GDM1 (cell line): ENCODE results near the gene DENR.
"Not testable (repeated sequence)": the region's sequence is repeated elsewhere in the genome, so short reads cannot be mapped to it uniquely, and the experiment has no call there.

Experiments
- DNase-seq: peaks from one replicate; lab custom pipeline; 2025; lab: John Stamatoyannopoulos, UW

DENR gene, protein sequence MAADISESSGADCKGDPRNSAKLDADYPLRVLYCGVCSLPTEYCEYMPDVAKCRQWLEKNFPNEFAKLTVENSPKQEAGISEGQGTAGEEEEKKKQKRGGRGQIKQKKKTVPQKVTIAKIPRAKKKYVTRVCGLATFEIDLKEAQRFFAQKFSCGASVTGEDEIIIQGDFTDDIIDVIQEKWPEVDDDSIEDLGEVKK

DNA sequence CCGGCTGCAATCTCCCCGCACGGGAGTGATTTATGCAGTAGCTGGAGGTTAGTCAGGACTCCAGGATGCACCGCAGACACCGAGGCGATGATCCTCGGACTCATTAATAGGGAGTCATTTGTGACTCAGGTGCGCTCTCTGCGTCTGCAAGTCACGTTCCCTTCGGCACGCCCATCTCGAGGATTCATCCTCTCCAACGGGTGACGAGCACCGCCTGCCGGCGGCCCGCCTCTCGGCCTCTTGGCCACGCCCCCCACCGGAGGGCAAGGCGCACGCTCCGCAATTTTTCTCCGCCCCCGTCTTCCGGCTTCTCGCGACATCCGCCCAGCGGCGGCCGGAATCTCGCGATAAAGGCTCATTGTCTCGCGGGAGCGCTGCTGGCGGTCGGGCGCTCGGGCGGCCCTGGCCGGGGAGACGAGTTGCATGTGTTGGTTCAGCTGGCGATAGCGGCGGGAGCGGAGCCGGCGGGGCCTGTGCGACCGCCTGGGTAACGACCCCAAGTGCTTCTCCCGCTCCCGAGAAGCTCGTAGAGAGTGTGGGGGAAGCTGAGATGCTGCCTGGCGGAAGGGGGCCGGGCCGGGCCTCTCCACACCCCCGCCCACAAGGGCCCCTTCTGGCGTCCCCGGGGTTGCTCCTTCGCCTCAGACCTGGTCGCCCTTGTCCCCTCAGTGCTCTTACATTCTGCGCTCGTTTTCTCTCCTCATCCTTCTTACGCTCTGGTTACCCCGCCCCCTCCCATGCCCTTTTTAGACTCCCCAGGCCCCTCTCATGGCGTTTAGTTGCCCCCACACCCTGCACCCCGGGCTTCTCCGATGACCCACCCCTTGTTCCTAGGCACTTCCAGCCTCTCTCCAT is at the start of gene DENR:
Gene DENR (plus strand): TSS at position 361 of the 855 bp plus-strand sequence. CDS start 878 bp downstream, outside the sequence.
- peak; percentile 95 for DNase-seq

DNA sequence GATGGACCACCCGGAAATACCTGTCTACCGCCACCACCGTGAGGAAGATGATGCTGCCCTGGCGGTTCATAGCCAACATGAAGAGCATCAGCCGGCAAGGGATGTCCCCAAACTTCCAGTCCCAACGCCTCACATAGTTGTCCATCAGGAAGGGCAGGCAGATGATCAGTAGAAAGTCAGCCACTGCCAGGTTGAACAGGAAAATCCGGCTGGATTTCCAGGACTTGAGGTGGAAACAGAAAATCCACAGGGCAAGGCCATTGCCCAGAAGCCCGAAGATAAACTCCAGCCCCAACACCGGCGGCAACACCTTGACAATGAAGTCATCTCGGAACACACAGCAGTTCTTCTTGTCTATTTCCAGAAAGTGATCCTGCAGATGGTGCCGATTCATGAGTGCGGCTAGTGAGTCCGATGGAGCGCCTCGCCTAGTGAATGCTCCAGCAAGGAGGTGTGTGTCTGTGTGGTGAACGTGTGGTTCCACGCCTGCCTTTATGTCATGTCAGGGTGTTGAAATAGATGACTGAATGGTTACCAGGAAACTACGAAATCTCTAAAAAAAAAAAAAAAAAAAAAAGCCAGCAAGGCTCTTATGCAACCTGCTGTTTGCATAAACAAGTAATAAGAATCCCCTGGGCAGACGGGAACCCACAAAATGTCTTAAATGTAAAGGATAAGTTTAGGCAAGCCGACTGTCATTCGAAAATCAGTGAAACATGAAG is 49.6 kb upstream of the DENR start, which contains the start of gene HCAR2:
Gene HCAR2 (minus strand): TSS at position 468 of the 722 bp plus-strand sequence. CDS start 74 bp downstream, at position 394.
- DNase-seq = not testable (repeated sequence)

DNA sequence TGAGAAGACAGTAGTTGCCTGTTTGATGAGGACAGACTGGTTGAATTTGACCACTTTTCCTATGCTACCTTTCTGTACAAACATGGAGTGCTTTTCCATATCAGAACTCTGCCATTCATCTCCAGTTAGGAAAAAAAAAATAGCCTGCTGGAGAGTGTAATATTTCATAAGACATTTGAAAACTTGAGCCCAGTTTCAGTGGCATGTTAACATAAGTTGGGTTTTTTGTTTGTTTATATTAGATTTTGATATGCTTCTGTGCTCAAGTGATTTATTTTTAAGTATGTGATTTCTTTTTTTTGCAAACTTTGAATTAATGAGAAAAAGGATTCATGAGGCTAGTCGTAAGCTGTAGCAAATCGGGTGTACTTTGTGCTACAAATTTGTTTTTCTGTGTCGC is 48.8 kb upstream of the DENR start:
- DNase-seq = not testable (repeated sequence)

DNA sequence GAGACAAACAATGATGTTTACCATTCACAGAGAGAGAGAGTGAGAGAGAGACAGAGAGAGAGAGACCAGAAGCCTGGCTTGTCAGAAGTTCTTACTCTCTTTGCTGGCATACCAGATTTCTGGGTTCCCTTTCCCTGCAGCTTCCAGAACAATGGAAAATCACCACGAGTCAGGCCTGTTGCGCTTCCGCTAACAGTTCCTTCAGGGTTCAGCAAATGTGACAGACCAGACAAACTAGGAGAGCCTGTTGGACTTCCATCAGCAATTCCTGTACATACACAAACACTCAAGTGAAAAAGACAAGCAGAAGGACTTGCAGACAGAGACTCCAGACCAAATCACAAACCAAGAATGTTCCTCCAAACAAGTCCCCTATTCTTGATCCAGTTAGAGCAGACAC is 43.3 kb upstream of the DENR start:
- DNase-seq = not testable (repeated sequence)

DNA sequence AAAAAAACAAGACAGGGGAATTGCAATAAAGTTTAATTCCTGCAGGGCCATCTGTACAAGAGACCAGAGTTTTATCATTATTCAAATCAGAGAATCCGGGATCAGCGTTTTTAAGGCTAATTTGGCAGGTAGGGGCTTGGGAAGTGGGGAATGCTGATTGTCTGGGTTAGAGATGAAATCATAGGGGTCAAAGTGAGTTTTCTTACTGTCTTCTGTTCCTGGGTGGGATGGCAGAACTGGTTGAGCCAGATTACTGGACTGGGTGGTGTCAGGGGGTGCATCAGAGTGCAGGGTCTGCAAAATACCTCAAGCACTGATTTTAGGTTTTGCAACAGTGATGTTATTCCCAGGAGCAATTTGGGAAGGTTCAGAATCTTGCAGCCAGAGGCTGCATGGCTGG is 42.3 kb upstream of the DENR start:
- DNase-seq = not testable (repeated sequence)

DNA sequence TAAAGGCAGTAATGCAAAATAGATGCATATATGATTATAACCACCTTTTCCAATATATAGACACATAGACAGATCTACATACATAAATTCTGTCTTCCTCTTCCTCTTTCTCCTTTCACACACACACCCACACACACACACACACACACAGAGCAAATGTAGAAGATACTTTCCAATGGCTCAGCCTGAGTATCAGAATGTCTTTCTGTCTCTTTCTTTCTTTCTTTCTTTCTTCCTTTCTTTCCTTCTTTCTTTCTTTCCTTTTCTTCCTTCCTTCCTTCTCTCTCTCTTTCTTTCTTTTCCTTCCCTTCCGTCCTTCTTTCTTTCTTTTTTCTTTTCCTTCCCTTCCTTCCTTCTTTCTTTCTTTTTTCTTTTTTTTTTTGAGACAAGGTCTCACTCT is 41.4 kb upstream of the DENR start:
- DNase-seq = peak; percentile 34

DNA sequence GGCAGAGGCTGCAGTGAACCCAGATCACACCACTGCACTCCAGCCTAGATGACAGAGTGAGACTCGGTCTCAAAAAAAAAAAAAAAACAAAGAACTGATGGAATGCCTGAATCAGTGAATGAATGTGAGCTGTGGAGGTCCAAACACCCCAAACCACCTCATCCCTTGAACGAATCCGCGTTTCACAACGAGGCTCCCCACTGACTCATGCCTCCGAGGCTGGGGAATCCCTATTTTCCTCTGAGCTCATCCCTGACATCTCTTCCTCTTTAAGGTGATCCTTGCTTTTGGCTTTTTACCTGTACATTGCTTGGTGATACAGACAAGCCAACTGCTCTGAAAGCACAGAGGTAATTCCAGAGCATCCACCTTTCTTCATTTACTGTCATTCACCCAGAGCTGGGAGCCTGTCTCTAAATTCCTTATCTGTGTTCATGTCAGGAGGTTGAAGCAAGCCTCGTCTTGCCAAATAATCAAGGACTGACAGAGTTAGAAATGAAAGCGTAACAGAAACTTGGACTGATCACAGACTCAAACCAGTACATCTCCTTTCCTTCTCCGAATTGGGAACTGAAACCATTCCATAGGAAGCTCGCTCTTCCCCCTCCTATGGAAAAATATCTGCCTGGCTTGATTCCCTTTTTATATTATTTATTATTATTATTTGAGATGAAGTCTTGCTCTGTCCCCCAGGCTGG is 39.0 kb upstream of the DENR start:
- not testable (repeated sequence) for DNase-seq

DNA sequence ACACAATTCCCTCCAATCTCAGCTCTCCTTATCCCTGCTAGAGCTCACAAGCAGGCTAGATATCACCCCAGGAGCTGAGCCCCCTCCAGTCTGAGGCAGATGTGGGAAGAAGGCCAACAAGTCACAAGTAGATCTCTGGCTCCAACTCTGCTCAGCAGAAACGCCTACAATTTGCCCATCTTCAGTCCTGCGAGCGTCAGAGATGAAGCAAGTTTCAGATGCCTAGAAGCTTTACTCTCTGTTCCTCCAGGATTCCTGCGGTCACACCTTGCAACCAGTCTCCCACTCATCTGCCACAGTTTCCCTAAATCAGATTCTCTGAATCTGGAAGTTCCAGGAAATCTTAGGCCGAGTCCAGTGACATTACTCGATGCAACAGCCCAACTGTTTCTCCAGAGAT is 37.4 kb upstream of the DENR start:
- not testable (repeated sequence) for DNase-seq

DNA sequence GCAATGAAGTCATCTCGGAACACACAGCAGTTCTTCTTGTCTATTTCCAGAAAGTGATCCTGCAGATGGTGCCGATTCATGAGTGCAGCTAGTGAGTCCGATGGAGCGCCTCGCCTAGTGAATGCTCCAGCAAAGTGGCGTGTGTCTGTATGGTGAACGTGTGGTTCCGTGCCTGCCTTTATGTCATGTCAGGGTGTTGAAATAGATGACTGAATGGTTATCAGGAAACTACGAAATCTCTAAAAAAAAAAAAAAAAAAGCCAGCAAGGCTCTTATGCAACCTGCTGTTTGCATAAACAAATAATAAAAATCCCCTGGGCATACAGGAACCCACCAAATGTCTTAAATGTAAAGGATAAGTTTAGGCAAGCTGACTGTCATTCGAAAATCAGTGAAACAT is 36.0 kb upstream of the DENR start, which contains the start of gene HCAR3:
Gene HCAR3 (minus strand): TSS at position 154 of the 400 bp plus-strand sequence. CDS start 74 bp downstream, at position 80.
- not testable (repeated sequence) for DNase-seq

DNA sequence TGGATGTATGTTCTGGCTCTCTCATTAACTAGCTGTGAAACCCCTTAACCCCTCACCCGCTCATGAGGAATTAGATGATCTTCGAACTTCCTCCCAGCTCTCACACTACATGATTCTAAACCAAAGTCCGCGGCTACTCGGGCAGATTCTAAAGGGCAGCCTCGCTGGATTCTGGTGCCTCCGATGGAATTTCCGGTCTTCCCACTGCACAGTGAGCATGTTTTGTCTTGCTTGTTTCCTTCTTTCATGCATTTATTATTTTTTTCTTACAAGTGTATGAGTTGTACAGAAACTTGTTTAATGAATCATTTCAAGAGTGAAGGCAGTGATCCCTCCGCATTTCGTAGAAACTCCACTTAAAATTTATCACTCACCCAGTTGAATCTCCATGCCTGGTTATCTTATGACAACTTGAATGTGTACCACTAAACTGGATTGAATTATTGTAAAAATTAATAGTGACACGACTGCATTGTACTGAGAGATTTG is 31.5 kb upstream of the DENR start:
- DNase-seq = no peak

DNA sequence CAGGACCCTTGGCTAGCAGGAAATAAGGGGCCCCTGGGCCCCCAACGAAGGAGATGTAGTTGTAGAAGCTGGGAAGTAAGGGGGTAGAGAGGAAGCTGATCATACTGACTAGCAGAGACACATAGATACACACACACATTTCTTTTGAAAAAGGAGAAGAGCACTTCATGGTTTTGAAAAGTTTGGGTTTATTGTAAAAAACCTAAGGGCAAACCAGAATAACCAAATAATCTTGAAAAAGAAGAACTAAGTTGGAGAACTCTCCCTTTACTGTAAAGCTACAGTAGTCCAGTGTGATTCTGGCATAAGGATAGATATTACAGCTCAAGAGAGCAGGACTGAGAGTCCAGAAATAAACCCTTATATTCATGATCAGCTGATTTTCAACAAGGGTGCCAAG is 30.2 kb upstream of the DENR start:
- DNase-seq = no peak

DNA sequence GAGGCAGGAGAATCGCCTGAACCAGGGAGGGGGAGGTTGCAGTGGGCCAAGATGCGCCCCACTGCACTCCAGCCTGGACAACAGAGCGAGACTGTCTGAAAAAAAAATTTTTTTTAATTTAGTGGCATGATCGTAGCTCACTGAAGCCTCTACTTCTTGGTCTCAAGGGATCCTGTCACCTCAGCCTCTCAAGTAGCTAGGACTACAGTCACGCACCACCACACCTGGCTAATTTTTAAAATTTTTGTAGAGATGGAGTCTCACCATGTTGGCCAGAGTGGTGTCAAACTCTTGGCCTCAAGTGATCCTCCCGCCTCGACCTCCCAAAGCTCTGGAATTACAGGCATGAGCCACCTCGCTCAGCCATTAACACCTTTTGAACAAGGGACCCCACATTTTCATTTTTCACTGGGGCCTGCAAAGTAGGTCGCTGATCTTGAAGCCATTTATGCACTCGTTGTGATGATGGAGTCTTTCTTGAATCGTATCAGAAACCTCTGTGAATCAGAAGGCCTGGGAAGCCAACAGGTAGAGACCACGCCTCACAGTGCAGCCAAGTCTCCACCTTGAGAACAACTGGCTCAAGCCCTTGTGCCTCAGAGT is 27.9 kb upstream of the DENR start:
- no peak for DNase-seq

DNA sequence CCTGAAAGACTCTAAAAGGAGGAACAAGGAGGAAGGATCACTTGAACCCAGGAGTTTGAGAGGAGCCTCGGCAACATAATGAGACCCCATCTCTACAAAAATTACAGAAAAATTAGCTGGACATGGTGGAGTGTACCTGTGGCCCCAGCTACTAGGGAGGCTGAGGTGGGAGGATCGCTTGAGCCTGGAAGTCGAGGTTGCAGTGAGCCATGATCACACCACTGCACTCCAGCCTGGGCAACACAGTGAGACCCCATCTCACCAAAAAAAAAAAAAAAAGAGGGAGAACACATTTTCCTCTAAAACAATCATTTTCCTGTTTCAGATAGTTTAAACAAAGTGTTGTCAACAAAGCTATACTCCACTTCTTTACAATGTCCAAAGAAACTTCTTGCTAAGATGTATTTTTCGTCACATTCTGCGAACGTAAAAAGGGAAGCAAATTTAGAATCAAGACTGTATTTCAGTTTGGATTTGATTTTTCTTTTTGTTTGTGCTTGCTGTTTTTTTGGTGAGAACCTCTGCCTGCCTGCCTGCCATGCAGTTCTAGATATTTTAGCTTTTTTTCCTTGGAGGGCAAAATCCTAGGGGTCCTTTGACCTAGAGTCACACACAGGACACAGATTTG is 27.1 kb upstream of the DENR start:
- DNase-seq = no peak

DNA sequence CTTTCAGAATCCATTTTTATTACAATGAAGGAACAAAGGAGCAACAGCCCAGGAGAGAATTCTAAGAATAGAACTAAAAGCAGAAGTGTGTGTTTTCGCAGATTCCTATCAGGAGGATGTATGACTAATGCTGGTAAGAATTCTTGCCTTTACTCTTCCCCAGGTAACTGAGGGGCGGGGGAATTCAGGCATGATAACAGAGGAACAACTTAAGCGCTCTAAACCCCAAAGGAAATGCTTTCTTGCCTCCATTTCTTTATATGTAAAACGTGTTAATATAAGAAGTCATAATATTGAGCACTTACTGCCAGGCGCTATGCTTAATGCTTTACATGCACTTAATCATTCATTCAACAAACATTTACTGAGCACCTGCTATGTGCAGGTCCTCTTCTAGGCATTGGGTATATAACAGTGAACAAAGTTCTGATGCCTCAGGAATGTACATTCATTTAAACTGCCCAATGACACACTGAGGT is 26.5 kb upstream of the DENR start:
- DNase-seq = peak; percentile 23

DNA sequence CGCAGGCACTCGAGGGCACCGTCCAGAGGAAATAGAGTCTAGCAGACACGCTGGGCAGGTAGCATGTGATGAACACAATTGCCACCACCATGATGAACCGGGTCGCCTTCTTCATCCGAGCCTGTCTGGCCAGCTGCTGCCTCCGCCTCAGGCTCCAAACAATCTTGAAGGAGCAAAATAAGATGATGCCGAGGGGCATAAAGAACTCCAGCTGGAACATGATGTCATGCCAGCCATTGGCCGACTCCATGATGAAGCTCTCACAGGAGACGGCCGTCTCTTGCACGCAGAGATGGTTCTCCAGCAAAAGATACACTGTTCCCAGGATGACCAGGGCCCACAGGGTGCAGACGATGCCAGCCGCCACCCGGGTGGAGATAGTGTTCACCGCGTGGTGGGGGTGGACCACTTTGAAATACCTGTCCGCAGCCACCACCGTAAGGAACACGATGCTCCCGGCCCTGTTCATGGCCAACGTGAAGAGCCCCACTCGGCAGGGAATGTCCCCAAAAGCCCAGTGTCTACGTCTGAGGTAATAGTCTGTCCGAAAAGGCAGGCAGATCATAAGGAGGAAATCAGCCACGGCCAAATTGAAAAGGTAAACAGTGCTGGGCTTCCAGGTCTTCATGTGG is 22.9 kb upstream of the DENR start:
- no peak for DNase-seq

DNA sequence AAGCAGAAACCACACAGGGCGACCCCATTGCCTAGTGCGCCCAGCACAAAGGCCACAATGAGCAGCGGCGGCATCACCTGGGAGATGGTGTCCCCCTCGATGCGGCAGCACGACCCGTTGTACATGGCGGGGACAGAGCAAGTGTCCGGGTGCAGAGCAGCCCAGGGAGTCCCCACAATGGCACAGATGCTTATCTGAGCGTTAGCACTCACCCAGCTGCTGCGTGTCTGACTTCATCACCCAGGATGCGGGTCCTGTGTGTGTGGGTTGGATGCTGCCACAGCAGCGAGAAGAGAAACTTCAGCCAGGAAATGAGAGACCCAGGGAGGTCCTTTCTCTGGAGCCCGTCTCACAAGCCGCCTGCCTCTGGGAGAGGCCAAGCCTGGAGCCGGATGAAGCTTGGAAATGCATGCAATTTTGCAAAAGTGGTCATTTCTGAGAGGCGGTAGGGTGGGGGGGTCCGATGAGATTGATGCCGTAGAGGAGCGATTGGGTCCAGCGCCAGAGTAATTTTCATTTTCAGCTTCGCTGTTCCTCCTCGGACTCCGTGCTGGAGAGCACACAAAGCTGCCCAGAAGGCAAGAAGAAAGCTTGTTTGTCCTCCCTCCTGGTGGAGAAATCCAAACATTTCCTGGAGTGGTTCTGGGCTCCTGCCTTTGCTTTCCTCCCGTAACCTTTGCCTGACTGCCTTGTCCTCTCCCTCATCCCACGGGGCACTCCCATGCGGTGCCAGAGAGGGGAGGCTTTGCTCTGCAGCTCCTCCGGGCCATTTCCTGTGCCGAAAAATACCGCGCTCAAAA is 22.2 kb upstream of the DENR start, which contains the start of gene HCAR1:
Gene HCAR1 (minus strand): TSS at position 630 of the 800 bp plus-strand sequence. CDS start 505 bp downstream, at position 125.
- no peak for DNase-seq

DNA sequence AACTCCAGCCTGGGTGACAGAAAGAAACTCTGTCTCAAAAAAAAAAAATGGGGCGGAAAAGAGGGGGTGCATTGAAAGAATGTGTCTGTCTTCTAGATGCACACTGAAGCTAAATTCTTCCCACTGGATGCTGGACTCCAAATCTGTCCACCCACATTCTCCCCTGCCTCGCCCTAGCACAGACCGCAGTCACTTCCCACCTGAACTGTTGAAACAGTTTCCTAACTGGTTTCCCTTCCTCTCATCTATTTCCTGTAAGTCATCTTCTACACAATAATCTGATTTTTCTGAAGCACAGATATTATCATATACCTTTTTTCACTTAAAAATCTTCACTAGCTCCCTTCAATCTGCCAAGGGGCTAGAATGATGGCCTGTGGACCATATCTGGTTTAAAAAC is 20.5 kb upstream of the DENR start:
- DNase-seq = no peak

DNA sequence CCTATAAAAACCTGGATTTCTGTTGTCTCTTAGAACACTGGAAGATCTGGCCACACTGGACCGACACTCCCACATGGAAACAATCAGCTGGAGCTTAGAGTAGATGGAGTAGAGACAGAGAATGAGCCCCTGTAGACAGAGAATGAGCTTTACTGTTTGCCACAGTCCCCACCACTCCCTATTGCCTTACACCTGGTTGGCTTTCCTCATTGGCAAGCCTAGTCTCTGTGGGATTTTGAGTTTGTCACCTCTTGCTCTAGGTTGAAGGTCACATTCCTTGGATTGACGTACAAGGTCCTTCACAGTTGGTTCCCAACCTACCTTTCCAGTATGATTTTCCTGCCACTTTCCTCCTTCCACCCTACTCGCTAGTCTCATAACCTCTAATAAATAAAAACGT is 20.0 kb upstream of the DENR start:
- no peak for DNase-seq

DNA sequence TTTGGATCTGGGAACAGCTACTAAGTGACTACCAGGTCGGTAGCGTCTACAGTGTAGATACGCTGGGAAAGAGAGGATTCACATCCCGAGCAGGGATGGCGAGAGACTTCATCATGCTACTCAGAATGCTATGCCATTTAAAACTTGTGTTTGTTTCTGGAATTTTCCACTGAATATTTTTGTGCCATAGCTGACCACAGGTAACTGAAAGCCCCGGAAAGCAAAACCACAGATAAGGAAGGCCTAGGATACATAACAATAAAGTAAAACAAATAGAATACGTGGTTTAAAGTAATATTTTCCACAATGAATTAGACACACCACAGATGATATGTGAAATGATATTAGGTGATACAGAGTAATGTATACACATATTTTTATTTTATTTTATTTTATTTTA is 14.1 kb upstream of the DENR start:
- DNase-seq = no peak
